ENCODE data around the gene GUCD1.

GUCD1 gene

GRCh38 chr22:24506802-24507438 lies 48.0 kb downstream of the GUCD1 start:
- no peaks in the 10 kb centered on the region for H3K9me3 ChIP-seq (ENCODE audit: insufficient read depth, low read length)
- no peak overlapping the region for H2AFZ ChIP-seq (ENCODE audit: low read depth, low read length, severe bottlenecking)
- no peak overlapping the region for H3K4me3 ChIP-seq (ENCODE audit: insufficient read depth, low read length, poor library complexity, severe bottlenecking)
- TF ChIP-seq CTCF (IDR thresholded peaks at IDR 0.05; ENCODE audit: insufficient read depth, low read length, poor library complexity, severe bottlenecking), result no peak
- no peak for TF ChIP-seq EZH2phosphoT487 (conservative IDR thresholded peaks at IDR 0.05; ENCODE audit: low read length)
- H4K20me1 ChIP-seq (ENCODE audit: low read depth, low read length), result no peaks in the 10 kb centered on the region
- H3K9me2 ChIP-seq (replicated peaks; ENCODE audit: insufficient read depth, low read length), result no peaks in the 10 kb centered on the region
- no peak overlapping the region for H3K27ac ChIP-seq (ENCODE audit: low read depth, low read length)
- H3K36me3 ChIP-seq (ENCODE audit: low read length), result no peaks in the 10 kb centered on the region
- H3F3A ChIP-seq (ENCODE audit: insufficient read depth), result no peaks in the 10 kb centered on the region
- no peak overlapping the region for H3K4me2 ChIP-seq (ENCODE audit: low read depth, low read length, poor library complexity, severe bottlenecking)
- H3K9ac ChIP-seq (ENCODE audit: low read length), result no peak overlapping the region
- H3K27me3 ChIP-seq (ENCODE audit: low read length), result no peaks in the 10 kb centered on the region
- H3K79me2 ChIP-seq (ENCODE audit: insufficient read depth, low read length), result no peaks in the 10 kb centered on the region

GRCh38 chr22:24504956-24505736 lies 49.8 kb downstream of the GUCD1 start:
- Histone ChIP-seq H4K20me1 (ENCODE audit: low read depth, low read length) (no peaks in the 10 kb centered on the region), H3K9me3 (ENCODE audit: insufficient read depth, low read length) (no peaks in the 10 kb centered on the region), H3K79me2 (ENCODE audit: insufficient read depth, low read length) (no peaks in the 10 kb centered on the region), H3K4me3 (ENCODE audit: insufficient read depth, low read length, poor library complexity, severe bottlenecking) (no peak overlapping the region), H3F3A (ENCODE audit: insufficient read depth) (no peaks in the 10 kb centered on the region), H3K9ac (ENCODE audit: low read length) (no peak overlapping the region), H3K4me2 (ENCODE audit: low read depth, low read length, poor library complexity, severe bottlenecking) (no peak overlapping the region), H3K27ac (ENCODE audit: low read depth, low read length) (no peak overlapping the region), H3K27me3 (ENCODE audit: low read length) (no peaks in the 10 kb centered on the region), H3K36me3 (ENCODE audit: low read length) (no peaks in the 10 kb centered on the region), H3K9me2 (replicated peaks; ENCODE audit: insufficient read depth, low read length) (no peaks in the 10 kb centered on the region), H2AFZ (ENCODE audit: low read depth, low read length, severe bottlenecking) (no peak overlapping the region)
- TF ChIP-seq CTCF (IDR thresholded peaks at IDR 0.05; ENCODE audit: insufficient read depth, low read length, poor library complexity, severe bottlenecking) (no peak), EZH2phosphoT487 (conservative IDR thresholded peaks at IDR 0.05; ENCODE audit: low read length) (no peak)

GRCh38 chr22:24504540-24504939 lies 50.4 kb downstream of the GUCD1 start:
- TF ChIP-seq CTCF (IDR thresholded peaks at IDR 0.05; ENCODE audit: insufficient read depth, low read length, poor library complexity, severe bottlenecking) (no peak), EZH2phosphoT487 (conservative IDR thresholded peaks at IDR 0.05; ENCODE audit: low read length) (no peak)
- H2AFZ ChIP-seq (ENCODE audit: low read depth, low read length, severe bottlenecking), result no peak overlapping the region
- no peaks in the 10 kb centered on the region for H3K79me2 ChIP-seq (ENCODE audit: insufficient read depth, low read length)
- no peak overlapping the region for H3K4me3 ChIP-seq (ENCODE audit: insufficient read depth, low read length, poor library complexity, severe bottlenecking)
- no peaks in the 10 kb centered on the region for H3K27me3 ChIP-seq (ENCODE audit: low read length)
- H3K4me2 ChIP-seq (ENCODE audit: low read depth, low read length, poor library complexity, severe bottlenecking), result no peak overlapping the region
- H3K9ac ChIP-seq (ENCODE audit: low read length), result no peak overlapping the region
- H4K20me1 ChIP-seq (ENCODE audit: low read depth, low read length), result no peaks in the 10 kb centered on the region
- no peak overlapping the region for H3K27ac ChIP-seq (ENCODE audit: low read depth, low read length)
- H3K9me3 ChIP-seq (ENCODE audit: insufficient read depth, low read length), result no peaks in the 10 kb centered on the region
- H3F3A ChIP-seq (ENCODE audit: insufficient read depth), result no peaks in the 10 kb centered on the region
- no peaks in the 10 kb centered on the region for H3K36me3 ChIP-seq (ENCODE audit: low read length)
- H3K9me2 ChIP-seq (replicated peaks; ENCODE audit: insufficient read depth, low read length), result no peaks in the 10 kb centered on the region

Measured in SU-DHL-6 (cell line).